RPMI8226 (cell line): ENCODE measurements around the gene PXDC1.

Source experiments
- DNase-seq: peaks from one replicate; pipeline ENCODE4 v3.0.0-alpha.2; 2015

Gene PXDC1, protein sequence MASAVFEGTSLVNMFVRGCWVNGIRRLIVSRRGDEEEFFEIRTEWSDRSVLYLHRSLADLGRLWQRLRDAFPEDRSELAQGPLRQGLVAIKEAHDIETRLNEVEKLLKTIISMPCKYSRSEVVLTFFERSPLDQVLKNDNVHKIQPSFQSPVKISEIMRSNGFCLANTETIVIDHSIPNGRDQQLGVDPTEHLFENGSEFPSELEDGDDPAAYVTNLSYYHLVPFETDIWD

DNA sequence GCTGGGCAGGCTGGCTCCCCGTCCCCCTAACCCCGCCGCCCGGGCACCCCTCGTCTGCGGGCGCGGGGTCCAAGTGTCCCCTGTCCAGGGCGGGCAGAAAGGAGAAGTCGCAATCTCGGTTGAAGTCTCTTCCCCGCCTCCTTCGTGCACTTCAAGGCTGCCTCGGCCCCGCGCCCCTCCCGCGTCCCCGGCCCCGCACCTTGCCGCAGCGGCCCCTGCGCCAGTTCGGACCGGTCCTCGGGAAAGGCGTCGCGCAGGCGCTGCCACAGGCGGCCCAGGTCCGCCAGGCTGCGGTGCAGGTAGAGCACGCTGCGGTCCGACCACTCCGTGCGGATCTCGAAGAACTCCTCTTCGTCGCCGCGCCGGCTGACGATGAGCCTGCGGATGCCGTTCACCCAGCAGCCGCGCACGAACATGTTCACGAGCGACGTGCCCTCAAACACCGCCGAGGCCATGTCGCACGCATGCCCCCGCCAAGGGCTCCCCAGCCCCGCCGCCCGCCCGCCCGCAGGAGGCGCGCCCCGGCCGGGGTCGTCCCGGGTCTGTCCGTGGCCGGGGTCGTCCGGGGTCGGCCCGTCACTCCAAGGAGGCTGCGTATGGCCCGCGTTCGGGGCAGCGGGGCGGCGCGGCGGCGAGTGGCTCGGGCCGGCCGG, at the start of gene PXDC1:
TSS of gene PXDC1 (minus strand) at position 637 of the 653 bp plus-strand sequence. CDS start at position 455, 182 bp downstream.
- DNase-seq = peak; percentile 64

DNA sequence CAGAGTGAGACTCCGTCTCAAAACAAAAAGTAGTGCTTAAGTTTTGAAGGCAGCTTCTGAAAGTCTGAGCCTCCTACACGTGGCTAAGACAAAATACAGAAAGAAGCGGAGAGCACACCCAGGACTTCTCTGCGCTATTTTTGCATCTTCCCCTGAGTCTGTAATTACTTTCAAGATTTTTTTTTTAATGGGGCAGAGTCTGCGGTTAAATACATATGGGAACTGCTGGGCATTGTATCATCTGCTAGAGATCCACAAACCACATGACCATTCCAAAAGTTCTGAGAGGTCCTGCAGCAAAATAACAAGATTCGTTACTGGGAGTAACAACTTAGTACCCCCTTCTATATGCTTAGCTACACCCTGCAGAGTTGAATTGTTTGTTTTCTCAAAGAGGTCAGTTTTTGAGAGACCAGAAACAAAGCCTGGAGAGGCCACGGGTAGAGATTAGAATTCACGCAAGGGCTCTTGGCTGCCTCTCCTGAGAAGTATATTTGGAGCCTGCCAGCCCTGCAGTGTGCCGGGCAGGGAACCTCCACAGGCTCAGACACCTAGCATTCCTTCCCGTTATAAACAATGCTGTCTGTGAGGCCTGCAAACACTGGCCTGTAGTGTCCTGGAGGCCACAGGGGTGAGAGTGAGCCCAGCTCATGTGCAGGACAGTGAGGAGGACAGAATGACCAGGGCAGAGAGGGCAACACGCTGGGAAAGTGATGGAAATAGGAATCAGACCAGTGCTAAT, 49.5 kb upstream of the PXDC1 start:
- DNase-seq = peak; percentile 62

DNA sequence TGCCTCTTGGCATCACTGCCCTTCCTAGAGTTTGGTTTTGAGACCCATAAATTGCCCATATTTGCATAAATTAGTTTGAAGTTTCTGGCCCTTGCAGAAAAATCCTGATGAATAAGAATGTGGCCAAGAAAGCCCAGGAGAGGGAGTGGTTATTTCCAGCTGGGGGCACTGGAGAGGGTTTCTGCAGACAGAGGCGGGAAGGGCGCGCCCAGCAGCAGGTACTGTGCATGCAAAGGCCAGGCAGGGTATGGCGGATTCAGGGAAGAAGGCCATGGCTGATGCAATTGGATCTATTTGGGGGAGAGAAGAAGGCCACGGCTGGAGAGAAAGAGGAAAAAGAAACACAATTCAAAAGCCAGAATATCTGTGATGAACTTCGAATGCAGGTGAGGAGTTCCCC, 48.2 kb upstream of the PXDC1 start:
- no peak for DNase-seq

DNA sequence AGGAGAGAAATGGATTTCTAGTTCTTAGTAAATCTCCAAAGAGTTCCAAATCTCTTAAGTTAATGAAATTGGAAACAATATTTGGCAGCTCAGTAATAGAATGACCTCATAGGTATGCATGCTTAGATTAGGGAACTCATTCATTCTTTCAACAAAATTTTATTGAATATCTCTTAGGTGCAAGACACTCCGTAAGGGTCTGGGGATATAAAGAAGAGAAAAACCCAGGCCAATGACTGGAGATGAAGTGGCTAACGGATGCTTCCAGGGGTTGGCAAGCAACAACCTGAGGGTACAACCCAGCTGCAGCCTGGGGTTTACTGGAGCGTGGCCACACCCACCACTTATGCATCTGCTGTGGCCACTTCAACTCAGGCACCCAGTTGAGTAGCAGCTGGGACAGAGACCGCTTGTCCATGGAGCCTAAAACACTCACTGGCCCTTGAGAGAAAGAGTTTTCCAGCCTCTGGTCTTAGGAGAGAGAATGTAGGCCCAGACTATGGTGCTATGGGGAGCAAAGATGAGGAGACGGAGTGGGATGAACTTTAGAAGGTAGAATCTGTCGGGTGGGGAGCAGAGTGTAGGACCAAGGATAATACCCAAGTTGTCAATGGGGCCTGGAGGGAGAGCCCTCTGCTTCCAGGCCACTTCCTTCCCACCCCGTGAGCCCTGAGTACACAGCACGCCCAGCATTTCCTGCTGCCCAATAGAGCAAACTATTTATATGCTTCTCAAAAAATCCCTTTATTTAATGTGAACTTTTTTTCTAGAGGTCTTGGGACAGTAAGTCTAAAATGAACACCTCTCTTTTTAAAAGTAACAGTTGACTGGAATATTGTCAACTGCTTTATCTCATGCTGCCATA, 46.8 kb upstream of the PXDC1 start:
- DNase-seq = peak; percentile 41

DNA sequence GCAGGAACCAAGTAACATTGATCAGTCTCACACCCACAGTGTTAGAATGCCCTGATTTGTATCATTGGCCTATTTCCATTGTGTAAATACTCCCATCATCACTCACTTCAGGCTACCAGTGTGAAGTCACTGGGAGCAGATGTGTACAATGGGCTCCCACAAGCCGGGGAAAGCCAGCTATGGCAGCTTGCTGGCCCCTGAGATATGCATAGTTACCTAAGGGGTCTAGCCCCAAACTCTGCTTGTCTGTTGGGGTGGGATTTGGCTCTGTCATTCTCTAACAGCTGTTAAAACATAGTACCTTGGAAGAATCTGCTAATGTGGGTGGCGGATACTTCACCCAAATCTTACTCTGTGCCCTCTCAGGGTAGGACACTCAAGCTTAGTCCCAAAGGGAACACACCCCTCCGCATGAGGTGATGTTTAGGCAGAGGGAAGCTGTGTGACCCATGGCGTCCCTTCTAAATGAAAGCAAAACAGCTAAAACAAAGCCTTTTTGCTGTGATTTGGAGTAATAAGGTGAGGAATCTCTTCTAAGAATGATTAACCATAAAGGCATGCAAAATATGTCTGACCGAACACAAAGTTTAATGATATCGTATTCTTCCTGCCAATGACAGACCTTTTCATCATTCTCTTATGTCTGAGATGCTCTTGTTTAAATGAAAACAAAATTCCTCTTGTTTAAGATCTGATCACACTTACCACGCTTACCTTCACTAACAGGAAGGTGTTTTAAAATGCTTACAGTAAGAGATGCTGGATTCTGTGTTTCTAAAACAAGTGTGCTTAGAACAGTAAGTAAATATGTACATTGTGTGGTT, 45.9 kb upstream of the PXDC1 start:
- no peak for DNase-seq

DNA sequence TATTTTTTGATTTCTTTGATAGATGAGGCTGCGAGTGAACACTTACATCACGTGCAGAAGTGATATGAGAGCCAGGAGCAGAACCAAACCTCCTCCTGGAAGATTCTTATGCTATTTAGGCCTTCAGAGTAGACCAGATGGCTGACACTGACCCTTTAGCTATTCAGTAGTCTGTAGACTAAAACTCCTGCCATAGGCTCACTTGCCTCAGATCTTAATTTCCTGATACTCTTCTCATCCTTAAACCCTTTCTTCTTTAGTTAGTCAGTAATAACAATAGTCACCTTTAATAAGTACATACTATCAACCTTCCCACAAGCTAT, 45.2 kb upstream of the PXDC1 start:
- DNase-seq = no peak

DNA sequence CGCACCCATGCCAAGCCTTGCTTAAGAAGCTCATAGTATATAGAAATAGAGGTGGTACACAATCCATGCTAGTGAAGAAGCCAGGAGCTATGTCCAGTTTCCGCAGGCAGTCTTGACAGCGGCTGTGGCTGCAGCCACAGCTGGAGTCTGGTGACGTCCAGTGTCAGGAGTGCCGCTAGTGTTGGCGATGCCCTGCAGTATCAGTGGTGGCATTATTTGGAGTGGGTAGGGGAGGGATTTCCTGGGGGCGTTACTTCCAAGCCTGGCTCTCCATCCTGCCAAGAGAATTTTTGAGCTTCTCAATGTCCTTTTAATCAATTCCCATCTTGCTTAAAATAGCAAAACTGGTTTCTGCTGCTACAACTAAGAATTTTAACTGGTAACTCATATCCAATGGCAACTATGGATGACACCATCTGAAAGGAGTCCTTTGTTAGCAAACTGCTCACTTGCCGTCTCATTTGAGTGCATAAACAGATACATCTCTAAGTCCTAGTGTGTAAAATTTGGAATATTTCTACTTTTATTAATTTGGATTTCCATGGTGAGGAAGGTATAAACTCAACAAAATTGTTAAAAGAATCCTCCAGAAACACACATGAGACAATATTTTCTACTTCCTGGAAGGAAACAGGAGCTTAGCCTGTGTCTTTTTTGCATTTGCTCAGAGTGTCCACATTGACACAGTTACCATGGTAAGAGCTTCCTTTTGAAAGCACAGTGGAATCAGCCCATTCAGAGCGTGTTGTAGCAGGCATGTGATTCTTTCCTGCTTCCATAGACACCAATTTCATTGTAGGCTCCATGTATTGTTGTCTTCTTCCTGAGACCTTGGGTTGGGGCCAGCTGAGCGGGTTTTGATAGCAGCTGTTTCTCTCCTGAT, 44.6 kb upstream of the PXDC1 start:
- DNase-seq = no peak

DNA sequence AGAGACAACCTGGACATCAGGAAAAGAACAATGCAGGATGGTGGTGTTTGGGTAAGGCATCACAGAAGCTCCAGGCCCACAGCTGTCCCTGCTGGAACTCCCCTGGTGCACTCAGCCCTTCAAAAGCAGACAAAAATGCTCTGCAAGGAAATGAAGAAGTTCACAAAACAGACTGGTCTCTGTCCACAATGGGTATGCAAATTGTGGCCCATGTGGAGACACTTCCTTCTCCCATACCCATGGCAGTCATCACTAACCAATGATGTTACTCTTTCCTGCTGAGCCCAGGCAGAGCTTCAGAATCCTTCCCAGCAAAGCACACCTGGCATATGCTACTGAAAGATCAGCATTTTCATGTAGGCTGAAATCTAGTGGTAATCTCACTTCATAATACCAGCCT, 42.6 kb upstream of the PXDC1 start:
- peak; percentile 95 for DNase-seq

DNA sequence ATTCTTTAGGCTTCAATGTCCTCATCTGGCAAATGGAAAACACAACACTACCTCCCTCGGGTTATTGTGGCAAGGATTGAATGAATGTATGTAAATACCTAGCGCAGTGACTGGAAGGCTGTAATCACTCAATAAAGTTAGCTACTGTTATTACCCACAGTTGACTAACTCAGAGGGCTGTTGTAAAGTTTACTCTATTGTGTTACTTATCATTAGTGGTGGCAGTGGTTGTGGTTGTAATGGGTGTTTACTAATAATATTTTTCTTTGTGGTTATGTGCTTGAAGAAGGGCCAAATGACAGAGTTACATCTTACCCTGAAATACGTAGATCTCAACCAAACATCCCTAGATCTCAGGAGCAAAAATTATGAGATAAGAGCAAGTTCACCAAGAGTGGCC, 42.0 kb upstream of the PXDC1 start:
- DNase-seq = no peak

DNA sequence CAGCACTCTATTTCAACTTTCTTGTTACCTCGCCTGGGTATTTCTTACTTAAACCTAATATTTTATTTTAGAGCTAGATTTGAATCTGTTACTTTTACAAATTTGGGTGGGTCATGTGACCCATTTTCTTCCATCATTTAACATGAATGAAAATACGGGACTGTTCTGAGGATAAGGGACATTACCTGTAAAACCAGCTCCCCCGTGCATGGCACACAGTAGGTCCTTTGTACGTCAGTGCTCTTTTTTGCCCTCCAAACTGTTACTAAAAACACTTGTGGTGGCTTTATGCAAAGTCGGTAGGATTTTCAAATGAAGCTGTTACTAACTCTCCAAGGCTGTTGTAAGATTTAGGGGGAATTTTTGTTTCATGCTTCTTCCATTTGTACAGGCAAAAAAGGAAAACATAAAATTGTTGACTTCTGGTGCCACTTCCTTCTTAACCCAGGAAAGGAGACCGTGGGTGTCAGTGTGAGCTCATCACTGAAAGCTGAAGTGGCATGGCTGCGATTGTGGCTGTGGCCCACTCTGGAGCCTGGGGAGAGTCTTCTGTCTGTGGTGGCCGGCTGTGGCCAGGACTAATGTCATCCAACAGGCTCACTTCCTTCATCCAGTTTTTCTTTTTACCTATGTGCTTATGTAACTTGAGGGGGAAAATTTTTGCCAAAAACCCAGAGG, 40.2 kb upstream of the PXDC1 start:
- no peak for DNase-seq

DNA sequence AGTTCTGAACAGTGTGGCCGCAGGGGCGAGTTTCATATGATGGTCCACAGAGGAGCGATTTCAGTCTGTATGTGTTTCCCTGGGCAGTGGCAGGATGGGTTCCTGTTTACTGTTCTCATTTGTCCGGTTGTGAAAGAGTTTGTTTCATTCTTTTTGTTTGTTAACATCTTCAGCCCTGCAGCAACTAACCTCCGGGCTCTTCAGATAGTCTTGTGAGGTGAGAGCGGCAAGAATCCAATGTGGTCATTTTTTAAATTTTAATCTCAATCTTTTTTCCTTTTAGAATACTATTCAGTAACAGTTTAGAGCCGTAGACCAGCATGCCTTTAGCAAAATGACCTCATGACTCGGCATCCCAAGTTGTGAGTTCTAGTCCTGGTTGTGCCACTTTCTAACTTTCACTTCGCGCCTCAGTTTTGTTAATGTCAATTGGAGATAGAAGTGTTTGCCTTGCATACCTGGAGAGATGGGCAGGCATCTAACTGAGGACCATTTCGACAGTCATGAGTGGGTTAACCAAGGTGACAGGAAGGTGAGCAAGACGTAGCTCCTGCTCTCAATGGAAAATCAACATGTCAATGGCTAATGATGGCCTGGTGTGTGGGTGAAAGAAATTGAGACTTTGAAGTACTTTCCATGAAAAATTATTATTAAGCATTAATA, 38.5 kb upstream of the PXDC1 start:
- no peak for DNase-seq

DNA sequence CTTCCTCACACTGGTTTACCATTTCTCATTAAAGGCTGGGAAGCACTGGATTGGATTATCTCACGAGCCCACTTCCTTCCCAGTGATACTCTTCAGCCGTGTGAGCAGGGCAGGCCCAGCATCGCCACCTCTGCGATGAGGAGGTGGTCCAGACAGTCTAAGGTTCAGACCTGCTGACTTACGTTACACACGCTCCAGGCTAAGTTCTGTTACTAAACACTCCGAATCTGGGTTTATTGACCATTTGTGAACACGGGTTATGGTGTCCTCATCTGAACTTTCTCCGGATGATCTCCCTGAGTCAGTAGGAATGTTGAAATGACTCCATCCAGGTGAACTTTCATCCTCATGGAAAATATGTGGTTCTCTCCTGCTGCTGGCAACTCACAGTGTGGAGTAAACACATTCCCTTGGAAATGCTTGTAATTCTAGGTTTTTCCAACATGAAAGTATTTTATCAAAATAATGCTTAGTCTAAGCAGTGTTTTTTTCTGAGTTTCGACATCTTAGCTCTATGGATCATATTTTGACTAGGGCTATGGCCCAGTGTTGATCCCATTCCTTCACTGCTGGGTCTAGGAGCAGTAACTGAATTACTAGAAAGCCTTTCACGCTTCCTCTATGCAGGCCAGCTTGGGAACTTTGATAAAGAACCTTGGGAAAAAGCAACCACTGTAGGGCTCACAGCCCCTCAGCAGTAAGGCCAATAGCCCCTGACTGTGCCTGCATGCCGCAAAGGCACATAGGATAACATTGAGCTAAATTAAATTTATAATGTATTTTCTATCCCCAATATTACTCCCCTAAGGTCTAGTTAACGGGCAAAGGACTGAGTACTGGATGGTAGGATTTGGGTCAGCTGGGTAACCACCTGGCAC, 37.7 kb upstream of the PXDC1 start:
- DNase-seq = no peak

DNA sequence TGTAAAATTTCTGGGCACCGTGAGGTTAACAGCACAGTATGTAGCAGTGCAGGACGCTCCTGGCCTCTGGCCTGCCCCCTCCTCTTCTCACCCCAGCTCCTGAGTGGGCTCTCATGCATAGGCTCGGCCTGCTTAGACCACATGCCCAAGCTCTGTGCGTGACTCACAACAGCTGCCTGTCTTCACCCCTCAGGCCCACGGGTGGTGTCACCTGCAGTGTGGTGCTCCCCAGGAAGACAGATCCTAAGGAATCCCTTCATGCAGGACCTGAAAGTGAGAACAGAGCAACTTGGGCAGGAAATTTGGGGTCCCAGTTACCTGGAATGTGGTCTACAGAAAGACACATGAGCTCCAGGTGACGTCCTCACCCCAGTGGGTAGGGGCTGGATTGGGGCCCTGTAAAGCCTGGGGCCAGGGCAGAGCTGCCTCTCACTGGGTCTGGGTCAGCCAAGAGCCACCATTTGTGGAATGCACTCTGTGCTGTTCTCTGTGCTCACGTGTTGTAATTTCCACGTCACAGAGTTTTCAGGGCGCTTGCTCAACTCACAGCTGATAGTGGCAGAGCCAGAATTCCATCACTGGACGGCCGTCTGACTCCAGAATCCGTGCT, 37.0 kb upstream of the PXDC1 start:
- DNase-seq = no peak

DNA sequence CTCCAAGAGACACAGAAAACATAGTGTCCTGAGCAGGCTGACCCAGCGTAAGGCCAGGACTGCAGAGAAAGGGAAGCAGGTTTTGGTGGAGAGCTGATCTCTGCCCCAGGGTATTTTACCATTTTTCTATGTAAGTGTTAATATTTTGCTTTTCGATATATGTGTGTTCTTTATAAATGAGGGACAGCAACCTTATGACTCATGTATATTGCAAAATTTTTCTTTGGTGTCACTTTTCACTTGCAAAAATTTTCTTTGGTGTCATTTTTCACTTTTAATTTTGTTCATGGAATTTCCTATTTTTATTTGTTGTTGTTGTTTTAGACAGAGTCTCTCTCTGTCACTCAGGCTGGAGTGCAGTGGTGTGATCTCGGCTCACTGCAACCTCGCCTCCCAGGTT, 34.6 kb upstream of the PXDC1 start:
- DNase-seq = no peak

DNA sequence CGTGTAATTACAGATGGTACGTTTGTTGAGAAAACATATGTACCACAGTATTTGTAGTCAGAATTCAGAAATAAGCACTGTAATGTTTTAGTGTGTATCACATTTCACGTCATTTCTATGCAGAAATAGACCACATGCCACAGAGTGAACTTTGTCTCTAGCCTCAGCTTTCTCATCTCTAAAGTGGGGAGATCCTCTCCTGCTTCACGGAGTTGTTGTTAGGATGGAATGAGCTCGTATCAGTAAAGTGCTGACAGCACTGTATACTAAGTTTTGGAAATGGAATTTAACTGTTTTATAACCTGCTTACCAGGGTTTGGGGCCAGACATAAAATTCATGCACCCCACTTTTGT, 34.2 kb upstream of the PXDC1 start:
- no peak for DNase-seq

DNA sequence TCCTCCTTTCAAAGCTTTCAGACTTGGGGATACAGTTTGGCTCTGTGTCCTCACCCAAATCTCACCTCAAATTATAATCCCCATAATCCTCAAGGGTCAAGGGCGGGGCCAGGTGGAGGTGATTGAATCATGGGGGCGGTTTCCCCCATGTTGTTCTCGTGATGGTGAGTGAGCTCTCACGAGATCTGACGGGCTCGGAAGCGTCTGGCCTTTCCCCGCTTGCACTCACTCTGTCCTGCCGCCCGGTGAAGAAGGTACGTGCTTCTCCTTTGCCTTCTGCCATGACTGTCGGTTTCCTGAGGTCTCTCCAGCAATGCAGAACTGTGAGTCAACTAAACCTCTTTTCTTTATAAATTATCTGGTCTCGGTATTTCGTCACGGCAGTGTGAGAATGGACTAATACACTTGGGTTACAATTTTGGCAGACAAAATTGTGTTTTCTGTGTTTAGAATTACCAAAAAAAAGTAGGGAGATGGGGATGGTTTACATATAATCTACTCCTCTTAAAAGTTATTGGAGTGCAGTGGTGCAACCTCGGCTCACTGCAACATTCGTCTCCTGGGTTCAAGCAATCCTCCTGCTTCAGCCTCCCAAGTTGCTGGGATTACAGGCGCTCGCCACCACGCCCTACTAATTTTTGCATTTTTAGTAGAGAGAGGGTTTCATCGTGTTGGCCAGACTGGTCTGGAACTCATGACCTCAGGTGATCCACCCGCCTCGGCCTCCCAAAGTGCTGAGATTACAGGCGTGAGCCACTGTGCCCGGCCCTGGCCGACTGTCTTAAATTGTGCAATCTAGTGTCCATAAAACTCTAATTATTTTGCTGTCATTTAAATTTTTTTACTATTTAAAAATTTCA, 33.6 kb upstream of the PXDC1 start:
- DNase-seq = no peak

DNA sequence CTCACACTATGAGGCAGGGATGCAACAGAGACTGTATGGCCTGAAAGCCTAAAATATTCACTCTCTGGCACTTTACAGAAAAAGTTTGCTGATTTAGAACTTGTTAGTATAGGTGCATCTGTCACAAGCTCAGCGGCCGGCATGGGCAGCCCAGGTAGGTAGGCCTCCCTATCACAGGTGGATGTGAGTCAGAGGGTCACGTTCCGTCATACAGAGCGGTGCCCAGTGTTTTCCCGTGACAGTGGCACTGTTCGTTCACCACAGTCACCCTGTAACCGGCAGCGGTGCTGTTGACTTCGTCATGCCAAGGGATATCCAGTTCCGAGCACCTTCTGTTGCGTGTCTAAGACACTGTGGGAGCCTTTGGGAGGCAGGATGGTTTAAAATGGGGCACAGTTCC, 32.9 kb upstream of the PXDC1 start:
- DNase-seq = no peak
